ENCODE data around the gene CADPS2. TPM values are rescaled to one million over a fixed set of nuclear protein-coding genes. Genes with fewer than 3 reads are reported as not detected.

The CADPS2 gene
- total and polyA plus RNA-seq, 2 of the 4 experiments (the other 2 are of a cell fraction): 0.10 to 0.54 TPM

- intact Hi-C loops (cut with micrococcal nuclease): no loop called here
- POLR2A ChIA-PET (ENCODE audit: unreplicated experiment): no interaction called here
- no peak overlapping the region for H3K4me3 ChIP-seq (ENCODE audit: insufficient read depth, low read depth, low read length)
- H2BK15ac ChIP-seq (ENCODE audit: low read depth, low read length): no peak overlapping the region
- in situ Hi-C loops (cut with MboI; ENCODE audit: low sequenced_read_pairs): no loop called here
- no peaks in the 10 kb centered on the region for H4K20me1 ChIP-seq (ENCODE audit: insufficient read depth, low read length)
- no peak for ATAC-seq (ENCODE audit: low read depth)
- no TSS peak for BruUV-seq (replicated peaks)
- H3K56ac ChIP-seq (ENCODE audit: extremely low read depth, insufficient read depth, low read length): no peak overlapping the region
- no peak overlapping the region for H3K23ac ChIP-seq (ENCODE audit: low read depth, low read length)
- no peak overlapping the region for H2AK9ac ChIP-seq (replicated peaks; ENCODE audit: low read depth, low read length, poor library complexity)
- H3K4me2 ChIP-seq (ENCODE audit: low read depth, low read length): no peak overlapping the region
- H2AFZ ChIP-seq (replicated peaks; ENCODE audit: low read length, poor library complexity): no peak overlapping the region
- H3K18ac ChIP-seq (ENCODE audit: low read depth, low read length): no peak overlapping the region
- no peaks in the 10 kb centered on the region for H3K79me1 ChIP-seq (ENCODE audit: low read depth in 1 of 2, low read length in 2 of 2)
- TF ChIP-seq NFE2L2 (IDR thresholded peaks at IDR 0.05; ENCODE audit: low read depth, low read length): no peak
- H3K9me1 ChIP-seq (ENCODE audit: insufficient read depth, low read length): no peaks in the 10 kb centered on the region
- H2BK20ac ChIP-seq (ENCODE audit: low read depth, low read length): no peak overlapping the region
- 54% methylated on average over 2 of the region's 2 CpGs; no CpG with 5 or more reads in 1 of the 2 experiments for WGBS, 2 experiments (ENCODE audit: extremely low coverage in 2 of 2, insufficient read length in 1 of 2)
- no peak overlapping the region for H2AK5ac ChIP-seq (ENCODE audit: low read depth, low read length)
- CTCF ChIA-PET: no interaction called here
- H4K5ac ChIP-seq (ENCODE audit: low read depth, low read length): no peak overlapping the region
- no peaks in the 10 kb centered on the region for H3K27me3 ChIP-seq (ENCODE audit: control insufficient read depth, insufficient read depth, low read length)
- no peak overlapping the region for H2BK120ac ChIP-seq (ENCODE audit: low read depth, low read length)
- no peaks in the 10 kb centered on the region for H3K36me3 ChIP-seq (ENCODE audit: control insufficient read depth, insufficient read depth, low read length)
- dilution Hi-C loops (cut with HindIII; ENCODE audit: low sequenced_read_pairs, unreplicated experiment): no loop called here
- no peak overlapping the region for H3K27ac ChIP-seq (ENCODE audit: insufficient read depth, low read length)
- no peak overlapping the region for H4K8ac ChIP-seq (ENCODE audit: low read depth in 2 of 2, low read length in 2 of 2)
- no peak overlapping the region for H3K9ac ChIP-seq (ENCODE audit: low read depth, low read length)
- H3K4me1 ChIP-seq (ENCODE audit: control insufficient read depth, insufficient read depth, low read length): no peaks in the 10 kb centered on the region
- no peak overlapping the region for H3K14ac ChIP-seq (replicated peaks; ENCODE audit: low read depth, low read length)
- no peaks in the 10 kb centered on the region for H3K9me3 ChIP-seq (ENCODE audit: control insufficient read depth, insufficient read depth, low read length)
- H2BK5ac ChIP-seq (ENCODE audit: low read depth, low read length, poor library complexity, severe bottlenecking): no peak overlapping the region
- no peak overlapping the region for H3K4ac ChIP-seq (ENCODE audit: low read depth, low read length)
- no peak overlapping the region for H4K91ac ChIP-seq (ENCODE audit: insufficient read depth, low read depth, low read length)
- DNase-seq: no peak
Observed at GRCh38 chr7:122363144-122363543, 523.1 kb downstream of the CADPS2 start.
